GM21737 (cell line): ENCODE measurements around the gene MSI2.

Source experiments
- ATAC-seq: cut with Tn5 transposase; IDR thresholded peaks from one replicate; pipeline ENCODE4 v1.9.1; 2021; ENCODE audit warnings: mild to moderate bottlenecking, moderate library complexity; ENCODE audit not compliant: unreplicated experiment

MSI2 gene

GRCh38 chr17:57544834-57545463 is 288.6 kb downstream of the MSI2 start:
- no peak for ATAC-seq

DNA sequence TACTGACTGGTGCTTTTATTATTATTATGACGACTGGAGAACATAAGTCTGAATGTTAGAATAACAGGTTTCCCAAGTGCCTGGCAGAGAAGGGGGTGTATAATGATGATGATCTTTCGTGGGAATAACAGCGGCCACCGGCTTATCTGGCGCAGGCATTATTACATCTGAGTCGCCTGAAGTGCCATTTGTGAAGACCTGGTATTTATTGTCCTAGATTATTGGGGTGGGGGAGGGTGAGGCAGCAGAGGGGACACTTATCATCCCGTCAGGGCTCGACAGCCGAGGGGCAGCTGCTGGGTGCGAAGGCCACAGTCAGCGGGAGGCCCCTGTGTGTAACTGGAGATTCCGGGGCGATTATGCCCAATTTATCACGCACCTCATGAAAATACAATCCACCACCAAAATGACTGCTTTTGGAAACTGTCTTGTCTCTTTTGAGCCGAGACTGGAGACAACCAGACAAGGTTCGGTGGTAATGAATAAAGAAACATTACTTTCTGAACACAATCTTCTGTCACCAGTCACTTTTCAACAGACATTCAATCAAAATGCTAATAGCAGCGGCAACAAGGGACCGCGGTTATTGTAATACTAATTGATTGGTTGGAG is 289.5 kb downstream of the MSI2 start:
- ATAC-seq: no peak

DNA sequence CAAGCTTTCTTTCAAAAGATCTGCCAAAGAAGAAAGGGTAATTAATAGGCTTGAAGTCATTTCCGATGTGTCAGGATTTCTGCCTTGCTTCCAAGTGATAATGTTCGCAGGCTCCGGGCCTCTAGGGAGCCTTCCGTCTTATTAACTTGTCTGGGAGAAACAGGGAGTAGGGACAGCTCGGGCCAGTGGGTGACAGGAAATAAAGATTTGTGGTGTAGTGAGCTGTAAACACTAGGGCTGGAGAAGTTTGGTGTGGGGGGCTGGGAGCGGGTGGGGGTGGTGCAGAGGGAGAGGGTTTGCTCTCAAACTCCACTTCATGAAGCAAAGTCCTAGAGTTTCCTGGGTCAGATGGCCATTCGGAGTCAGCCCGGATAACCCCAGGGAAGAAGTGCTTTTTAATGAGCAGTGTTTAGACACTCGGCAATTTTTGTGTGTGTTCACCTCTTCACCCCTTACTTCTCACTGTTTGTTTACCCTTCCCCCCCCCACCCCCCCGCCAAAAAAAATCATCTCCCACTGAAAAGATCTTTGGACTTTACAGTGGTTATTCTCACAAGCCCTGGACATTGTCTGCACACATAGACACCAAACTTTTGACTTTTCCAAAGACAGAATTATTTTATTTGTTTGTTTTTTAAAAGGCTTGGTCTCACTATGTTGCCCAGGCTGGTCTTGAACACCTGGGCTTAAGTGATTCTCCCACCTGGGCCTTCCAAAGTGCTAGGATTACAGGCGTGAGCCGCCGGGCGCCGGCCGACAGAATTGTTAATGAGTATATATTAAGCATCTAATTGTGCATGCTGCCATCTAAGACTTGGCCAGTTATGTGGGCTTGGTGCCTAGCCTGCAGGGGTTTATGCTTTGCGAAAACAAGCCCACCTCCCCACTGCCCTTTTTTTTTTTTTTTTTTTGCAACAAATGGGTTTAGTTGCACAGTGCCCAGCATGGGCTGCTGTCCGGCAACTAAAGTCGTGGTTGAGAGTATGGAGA is 292.4 kb downstream of the MSI2 start:
- no peak for ATAC-seq

DNA sequence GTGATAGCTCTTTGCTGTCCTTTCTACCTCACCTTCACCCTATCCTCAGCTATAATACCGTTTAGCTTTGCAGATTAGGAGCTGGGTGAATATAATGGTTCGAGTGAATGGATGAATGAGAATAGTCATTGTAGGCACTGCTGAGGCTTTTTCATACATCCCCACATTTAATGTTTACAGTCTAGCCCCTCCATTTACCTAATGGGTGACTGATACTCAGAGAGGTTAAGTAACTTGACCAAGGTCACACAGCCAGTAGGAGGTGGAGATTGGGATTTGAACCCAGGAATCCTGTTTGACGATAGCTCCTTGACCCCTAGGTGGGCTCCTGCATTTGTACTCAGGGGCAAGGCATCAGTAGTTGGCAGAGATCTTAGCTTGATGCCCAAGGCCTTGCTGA is 293.1 kb downstream of the MSI2 start:
- ATAC-seq: no peak

- no peak for ATAC-seq
Observed at GRCh38 chr17:57550016-57550415, 293.7 kb downstream of the MSI2 start.

DNA sequence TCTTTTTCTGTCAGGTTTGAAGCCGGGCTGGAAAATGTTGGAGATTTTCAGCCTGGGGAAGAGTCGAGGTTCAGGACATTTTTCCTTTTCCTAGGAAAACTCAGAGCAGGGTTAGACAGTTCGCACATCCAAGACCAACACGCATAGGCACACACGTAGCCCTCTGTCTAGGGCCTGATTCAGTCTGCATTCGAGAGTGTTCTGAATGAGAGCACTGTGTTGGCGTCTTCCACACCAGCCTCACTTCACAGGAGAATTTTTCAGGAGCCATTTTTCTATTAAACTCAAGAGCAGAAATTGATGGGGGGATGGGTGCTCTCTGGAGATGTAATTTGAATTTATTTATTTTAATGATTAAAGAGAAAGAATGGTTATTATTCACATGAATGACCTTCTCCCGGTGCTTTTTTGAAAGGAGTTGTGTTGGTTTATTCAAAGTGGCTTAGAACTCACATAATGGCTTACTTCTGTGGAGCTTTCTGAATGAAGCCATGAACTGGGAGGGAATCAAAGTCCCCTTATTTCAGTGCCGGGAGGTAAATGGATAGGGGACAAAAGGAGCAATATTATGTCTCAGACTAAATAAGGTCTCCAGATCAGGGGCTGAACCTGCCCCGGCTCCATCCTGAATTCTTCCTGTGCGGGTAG is 294.5 kb downstream of the MSI2 start:
- ATAC-seq: no peak

- ATAC-seq: peak; percentile 73
Observed at GRCh38 chr17:57551321-57552079, 295.2 kb downstream of the MSI2 start.

- no peak for ATAC-seq
Observed at GRCh38 chr17:57552114-57552624, 295.8 kb downstream of the MSI2 start.

GRCh38 chr17:57553526-57553925 is 297.2 kb downstream of the MSI2 start:
- no peak for ATAC-seq

- no peak for ATAC-seq
Observed at GRCh38 chr17:57553991-57554825, 297.9 kb downstream of the MSI2 start.

GRCh38 chr17:57554826-57555635 is 298.7 kb downstream of the MSI2 start:
- ATAC-seq: no peak

- no peak for ATAC-seq
Observed at GRCh38 chr17:57555636-57556175, 299.4 kb downstream of the MSI2 start.

DNA sequence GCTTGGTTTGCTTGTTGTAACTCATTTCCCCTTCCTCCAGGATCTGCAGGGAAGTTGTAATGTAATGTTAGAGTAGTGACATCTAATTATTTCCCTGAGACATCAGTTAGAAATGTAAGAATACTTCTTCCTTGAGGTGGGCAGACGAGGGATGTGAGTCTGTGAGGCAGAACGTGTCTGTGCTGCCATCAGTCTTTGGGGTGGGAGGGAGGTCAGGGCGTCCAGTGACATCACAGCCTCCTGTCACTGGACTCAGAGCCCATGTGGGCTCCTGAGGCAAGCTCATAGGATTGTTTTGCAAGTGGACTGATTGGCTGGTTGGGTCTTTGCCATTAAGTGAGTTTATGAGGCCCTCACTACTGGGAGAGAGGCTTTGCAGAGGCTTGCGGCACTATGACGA is 300.0 kb downstream of the MSI2 start:
- no peak for ATAC-seq

GRCh38 chr17:57556977-57557376 is 300.7 kb downstream of the MSI2 start:
- no peak for ATAC-seq

- no peak for ATAC-seq
Observed at GRCh38 chr17:57557416-57557815, 301.1 kb downstream of the MSI2 start.

GRCh38 chr17:57557834-57558681 is 301.7 kb downstream of the MSI2 start:
- no peak for ATAC-seq

DNA sequence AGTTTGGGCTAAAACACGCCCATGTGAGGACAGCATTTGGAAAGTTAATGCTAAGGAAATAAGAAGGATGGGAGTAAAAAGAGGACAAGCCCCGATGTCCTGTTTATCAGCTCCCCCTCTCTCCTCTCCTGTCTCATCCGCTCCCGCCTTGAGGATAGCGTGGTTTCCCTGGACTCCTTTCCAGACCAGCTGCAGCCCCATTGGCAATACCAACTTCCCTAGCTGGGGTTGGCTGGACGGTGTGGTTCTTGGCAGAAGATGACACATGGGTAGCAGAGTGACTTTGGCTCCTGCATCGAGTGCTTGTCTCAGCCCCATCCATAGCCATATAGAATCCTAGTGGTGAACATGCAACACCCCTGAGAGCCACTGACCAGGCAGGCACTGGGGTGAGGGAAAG is 302.9 kb downstream of the MSI2 start:
- no peak for ATAC-seq
